ENCODE data around the gene NCBP3.

DNA sequence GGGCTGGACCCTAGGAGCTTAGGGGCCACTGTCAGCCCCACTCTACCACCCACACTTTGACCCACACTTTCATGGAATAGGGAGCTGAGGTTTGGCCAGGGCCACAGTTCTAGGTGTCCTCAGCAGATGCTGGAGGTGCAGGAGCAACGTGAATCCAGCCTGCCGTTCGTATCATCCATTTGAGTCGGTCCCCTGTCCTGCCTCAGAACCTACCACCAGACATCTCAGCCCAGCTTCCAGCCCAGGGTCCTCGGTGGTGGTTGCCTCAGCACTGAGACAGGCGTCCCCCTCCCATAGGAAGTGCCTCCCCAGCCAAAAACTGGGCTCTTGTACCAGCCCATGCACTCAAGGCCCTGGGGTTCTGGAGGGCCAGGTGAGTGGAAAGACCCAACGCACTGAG, 44.7 kb downstream of the NCBP3 start:
- TF ChIP-seq, protein P1, sequence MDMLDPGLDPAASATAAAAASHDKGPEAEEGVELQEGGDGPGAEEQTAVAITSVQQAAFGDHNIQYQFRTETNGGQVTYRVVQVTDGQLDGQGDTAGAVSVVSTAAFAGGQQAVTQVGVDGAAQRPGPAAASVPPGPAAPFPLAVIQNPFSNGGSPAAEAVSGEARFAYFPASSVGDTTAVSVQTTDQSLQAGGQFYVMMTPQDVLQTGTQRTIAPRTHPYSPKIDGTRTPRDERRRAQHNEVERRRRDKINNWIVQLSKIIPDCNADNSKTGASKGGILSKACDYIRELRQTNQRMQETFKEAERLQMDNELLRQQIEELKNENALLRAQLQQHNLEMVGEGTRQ (CRISPR knock-in tag; IDR thresholded peaks at IDR 0.05): no peak
- TF ChIP-seq EGR1 (conservative IDR thresholded peaks at IDR 0.05): no peak
- TF ChIP-seq, protein P2, sequence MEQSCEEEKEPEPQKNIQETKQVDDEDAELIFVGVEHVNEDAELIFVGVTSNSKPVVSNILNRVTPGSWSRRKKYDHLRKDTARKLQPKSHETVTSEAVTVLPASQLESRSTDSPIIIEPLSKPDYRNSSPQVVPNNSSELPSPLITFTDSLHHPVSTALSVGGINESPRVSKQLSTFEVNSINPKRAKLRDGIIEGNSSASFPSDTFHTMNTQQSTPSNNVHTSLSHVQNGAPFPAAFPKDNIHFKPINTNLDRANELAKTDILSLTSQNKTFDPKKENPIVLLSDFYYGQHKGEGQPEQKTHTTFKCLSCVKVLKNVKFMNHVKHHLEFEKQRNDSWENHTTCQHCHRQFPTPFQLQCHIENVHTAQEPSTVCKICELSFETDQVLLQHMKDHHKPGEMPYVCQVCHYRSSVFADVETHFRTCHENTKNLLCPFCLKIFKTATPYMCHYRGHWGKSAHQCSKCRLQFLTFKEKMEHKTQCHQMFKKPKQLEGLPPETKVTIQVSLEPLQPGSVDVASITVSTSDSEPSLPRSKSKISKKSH (CRISPR knock-in tag; IDR thresholded peaks at IDR 0.05): no peak
- TF ChIP-seq PHF8 (IDR thresholded peaks at IDR 0.05; ENCODE audit: borderline replicate concordance, low read length): no peak
- TF ChIP-seq MTA2 (IDR thresholded peaks at IDR 0.05; ENCODE audit: low read depth): no peak
- no peak for TF ChIP-seq ZC3H8 (IDR thresholded peaks at IDR 0.05)
- no peak for TF ChIP-seq SRF (CRISPR knock-in tag; IDR thresholded peaks at IDR 0.05)
